ENCODE measurements around the gene PIEZO2.

PIEZO2 gene

DNA sequence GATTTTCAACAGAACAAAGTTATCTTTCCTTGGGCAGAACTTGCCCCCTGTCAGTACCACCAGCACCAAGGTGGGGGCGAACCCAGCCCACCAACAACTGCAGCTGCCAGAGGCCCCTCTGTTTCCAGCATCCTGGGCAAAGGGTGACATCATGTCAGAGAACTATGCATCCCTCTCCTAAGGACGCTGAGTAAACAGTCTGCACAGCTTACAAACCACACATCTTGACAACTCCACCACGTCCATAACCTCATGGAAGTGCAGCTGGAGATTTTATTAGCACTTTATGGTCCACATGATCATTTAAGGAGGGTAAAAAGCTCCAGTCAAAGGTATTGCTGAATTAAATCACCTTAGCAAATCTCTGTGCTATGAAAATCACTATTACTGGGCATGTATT is 40.4 kb downstream of the PIEZO2 start:
- no peak overlapping the region for H3K27ac ChIP-seq
- TF ChIP-seq, protein P1, sequence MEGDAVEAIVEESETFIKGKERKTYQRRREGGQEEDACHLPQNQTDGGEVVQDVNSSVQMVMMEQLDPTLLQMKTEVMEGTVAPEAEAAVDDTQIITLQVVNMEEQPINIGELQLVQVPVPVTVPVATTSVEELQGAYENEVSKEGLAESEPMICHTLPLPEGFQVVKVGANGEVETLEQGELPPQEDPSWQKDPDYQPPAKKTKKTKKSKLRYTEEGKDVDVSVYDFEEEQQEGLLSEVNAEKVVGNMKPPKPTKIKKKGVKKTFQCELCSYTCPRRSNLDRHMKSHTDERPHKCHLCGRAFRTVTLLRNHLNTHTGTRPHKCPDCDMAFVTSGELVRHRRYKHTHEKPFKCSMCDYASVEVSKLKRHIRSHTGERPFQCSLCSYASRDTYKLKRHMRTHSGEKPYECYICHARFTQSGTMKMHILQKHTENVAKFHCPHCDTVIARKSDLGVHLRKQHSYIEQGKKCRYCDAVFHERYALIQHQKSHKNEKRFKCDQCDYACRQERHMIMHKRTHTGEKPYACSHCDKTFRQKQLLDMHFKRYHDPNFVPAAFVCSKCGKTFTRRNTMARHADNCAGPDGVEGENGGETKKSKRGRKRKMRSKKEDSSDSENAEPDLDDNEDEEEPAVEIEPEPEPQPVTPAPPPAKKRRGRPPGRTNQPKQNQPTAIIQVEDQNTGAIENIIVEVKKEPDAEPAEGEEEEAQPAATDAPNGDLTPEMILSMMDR (IDR thresholded peaks at IDR 0.05) = no peak
- TF ChIP-seq ZFX (IDR thresholded peaks at IDR 0.05; ENCODE audit: borderline replicate concordance) = no peak

DNA sequence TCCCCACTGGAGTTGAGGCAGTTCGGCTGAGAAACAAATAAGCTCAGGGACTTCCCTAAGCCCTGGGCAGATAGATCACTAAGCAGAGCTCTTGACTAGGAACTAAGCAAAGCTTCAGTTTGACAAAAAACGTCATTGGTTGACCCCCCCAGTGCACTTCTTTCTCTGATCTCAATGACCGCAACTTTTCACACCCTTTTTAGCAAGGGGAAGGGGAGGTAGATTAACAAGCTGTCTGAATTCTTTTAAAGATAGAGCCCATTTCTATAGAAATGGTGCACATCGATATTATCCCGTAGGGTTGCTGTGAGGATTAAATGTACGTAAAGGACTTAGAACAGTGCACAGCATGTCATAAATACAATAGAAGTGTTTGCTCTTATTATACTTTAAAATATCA is 42.5 kb downstream of the PIEZO2 start:
- no peak overlapping the region for H3K27ac ChIP-seq
- TF ChIP-seq, protein P1 (IDR thresholded peaks at IDR 0.05) = no peak
- TF ChIP-seq ZFX (IDR thresholded peaks at IDR 0.05; ENCODE audit: borderline replicate concordance) = no peak

DNA sequence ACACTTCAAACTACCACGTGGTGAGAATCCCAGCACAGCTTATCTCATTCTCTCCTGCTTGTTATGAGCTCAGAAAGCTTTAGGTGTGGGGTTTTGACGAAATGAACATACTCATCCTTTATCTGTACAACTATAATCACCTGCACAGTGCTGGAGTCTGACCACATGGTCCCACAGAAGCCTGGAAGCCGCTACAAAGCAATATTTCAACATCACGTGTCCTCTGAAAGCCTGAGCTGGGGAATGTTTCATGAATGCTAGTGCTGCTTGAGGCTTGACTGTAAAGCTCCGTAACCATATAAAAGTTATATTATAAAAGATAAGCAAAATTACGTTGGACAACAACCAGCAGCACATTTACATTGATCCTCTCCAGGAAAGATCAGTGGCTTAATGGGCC is 43.9 kb downstream of the PIEZO2 start:
- no peak overlapping the region for H3K27ac ChIP-seq
- no peak for TF ChIP-seq ZFX (IDR thresholded peaks at IDR 0.05; ENCODE audit: borderline replicate concordance)
- TF ChIP-seq, protein P1 (IDR thresholded peaks at IDR 0.05) = no peak

DNA sequence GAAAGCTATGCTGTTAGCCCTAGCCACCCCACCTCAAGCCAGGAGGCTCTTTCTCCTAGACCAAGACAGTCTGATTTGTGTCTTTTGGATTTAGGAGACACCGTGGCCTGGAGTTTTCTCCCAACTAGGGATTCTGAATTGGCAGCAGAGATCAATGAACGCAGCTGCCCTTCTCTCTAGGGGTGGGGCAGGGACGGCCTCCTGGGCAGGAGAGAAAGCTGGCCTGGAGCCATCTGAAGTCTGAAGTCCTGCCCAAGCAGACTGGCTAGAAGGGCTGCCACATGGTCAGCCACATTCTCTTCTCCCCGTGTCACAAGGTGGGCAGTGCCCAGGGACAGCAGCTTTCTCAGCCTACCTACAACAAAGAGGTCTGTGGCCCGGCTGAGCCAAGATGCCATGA is 45.1 kb downstream of the PIEZO2 start:
- no peak overlapping the region for H3K27ac ChIP-seq
- TF ChIP-seq, protein P1 (IDR thresholded peaks at IDR 0.05) = no peak

DNA sequence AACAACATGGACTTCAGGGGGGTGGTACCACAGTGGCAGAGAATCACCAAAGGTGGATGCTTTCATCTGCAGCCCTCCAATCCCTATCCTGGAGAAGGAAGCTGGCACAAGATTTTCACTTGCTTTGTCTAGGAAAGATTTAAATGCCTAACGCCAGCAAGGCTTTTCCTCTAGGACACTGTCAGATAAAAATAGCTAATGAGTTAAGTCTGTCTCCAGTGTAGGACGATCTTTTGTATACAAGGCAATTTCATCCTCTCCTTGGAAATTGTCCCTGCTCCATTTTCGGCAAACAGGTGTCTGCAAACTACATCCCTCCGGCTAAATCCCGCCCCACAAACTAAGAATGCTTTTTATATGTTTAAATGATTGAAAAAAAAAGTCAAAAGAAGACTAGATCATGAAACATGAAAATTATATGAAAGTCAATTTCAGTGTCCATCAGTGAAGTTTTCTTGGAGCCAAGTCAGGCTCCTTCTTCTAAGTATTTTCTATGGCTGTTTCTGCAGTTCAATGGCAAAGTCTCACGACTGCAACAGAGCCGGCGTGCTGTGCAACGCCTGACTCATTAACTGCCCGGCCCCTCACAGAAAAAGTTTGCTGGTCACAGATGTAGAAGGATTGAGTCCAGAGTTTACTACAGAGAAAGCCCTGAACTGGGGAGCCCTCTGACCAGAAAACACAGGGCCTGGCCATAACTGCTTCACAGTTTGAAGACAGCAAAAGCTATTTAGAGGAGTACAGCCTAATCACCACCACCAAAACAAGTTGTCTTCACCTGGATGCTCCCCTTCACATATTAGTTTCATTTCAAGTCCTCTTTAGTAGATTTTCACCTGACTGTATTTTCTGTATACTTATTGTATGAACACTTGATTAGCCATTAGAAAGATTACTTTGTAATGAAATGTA is 52.3 kb downstream of the PIEZO2 start:
- no peak overlapping the region for H3K27ac ChIP-seq

DNA sequence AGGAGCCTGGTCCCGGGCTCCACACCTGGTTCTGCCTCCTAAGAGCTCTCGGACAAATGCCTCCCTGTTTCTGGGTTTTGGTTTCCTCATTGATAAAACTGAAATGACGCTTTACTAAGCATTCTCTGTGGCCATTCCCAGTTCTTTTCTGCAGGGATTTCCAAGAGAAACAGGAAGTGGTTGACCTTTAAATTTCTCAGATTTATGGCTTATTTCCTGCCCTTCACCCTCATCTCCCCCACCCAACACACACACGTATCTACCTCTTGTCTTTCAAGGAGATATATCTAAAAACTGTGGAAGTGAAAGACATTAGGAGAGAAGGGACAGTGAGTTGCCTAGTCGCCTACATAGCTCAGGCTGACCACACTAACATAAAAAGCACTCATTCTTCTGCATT is 53.0 kb downstream of the PIEZO2 start:
- TF ChIP-seq, protein P1 (IDR thresholded peaks at IDR 0.05) = no peak
- TF ChIP-seq ZFX (IDR thresholded peaks at IDR 0.05; ENCODE audit: borderline replicate concordance) = no peak
- no peak overlapping the region for H3K27ac ChIP-seq

More for the DNA sequence above, 52.3 kb downstream of the PIEZO2 start:
- TF ChIP-seq ZFX (IDR thresholded peaks at IDR 0.05; ENCODE audit: borderline replicate concordance) = no peak
- TF ChIP-seq, protein P1 (IDR thresholded peaks at IDR 0.05) = no peak

DNA sequence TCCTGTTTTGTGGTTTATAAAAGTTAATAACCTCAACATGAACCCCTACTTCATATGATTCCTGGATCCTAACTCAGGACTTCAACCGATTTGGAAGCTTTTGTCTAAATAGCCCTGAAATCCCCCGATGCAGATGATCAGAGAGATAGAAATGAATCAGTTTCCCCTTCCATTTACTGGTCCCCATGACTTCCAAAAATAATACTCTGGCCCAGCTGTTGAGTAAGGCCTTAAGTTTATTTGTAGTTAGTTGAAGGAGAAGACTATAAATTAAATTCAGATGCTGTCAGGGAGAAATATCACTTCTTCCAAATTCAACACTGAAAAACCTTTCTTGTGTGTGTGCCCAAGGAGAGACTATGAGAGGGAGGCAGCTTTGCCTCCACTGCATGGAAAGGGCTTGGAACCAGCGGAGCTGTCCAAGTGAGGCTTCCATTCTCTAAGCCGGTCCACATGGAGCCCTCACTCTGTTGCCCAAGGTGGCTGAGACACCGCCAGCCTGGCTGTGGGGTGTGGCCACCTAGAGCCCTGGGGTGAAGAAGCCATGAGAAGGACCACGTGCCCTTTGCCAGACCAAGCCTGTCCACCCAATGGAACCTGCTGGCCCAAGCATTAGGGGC is 53.6 kb downstream of the PIEZO2 start:
- TF ChIP-seq, protein P1 (IDR thresholded peaks at IDR 0.05) = no peak
- H3K27ac ChIP-seq = no peak overlapping the region
